H9 (cell line): ENCODE results near the gene OR6K3. TPM values are rescaled to one million over a fixed set of nuclear protein-coding genes. Genes with fewer than 3 reads are reported as not detected.
"Not testable (repeated sequence)": the region's sequence is repeated elsewhere in the genome, so short reads cannot be mapped to it uniquely, and the experiment has no call there.

ENCODE experiments used
- DNase-seq: peaks from one replicate; pipeline ENCODE4 v3.0.0-alpha.2; 2017
- H2AFZ ChIP-seq: one replicate; pipeline ENCODE4 v1.6.1; 2013; ENCODE audit warnings: mild to moderate bottlenecking, low read length, control low read depth, moderate library complexity
- H2AK5ac ChIP-seq: 2 replicates; pipeline ENCODE4 v1.6.1; 2013; ENCODE audit warnings: low read length, control low read depth, mixed read lengths; ENCODE audit not compliant: insufficient read length
- H2BK120ac ChIP-seq: one replicate; pipeline ENCODE4 v1.6.1; 2013; ENCODE audit warnings: low read depth, mild to moderate bottlenecking, low read length, control low read depth, inconsistent platforms; ENCODE audit not compliant: poor library complexity, severe bottlenecking
- H2BK12ac ChIP-seq: 2 replicates; pipeline ENCODE4 v1.6.1; 2013; ENCODE audit warnings: low read length, control low read depth, mixed read lengths, low read depth; ENCODE audit not compliant: insufficient read length
- H2BK15ac ChIP-seq: 2 replicates; pipeline ENCODE4 v1.6.1; 2013; ENCODE audit warnings: low read depth, low read length, control low read depth
- H2BK20ac ChIP-seq: one replicate; pipeline ENCODE4 v1.6.1; 2013; ENCODE audit warnings: low read depth, mild to moderate bottlenecking, low read length, control low read depth, inconsistent platforms; ENCODE audit not compliant: poor library complexity, severe bottlenecking
- H2BK5ac ChIP-seq: 2 replicates; pipeline ENCODE4 v1.6.1; 2013; ENCODE audit warnings: low read length, control low read depth, mixed read lengths; ENCODE audit not compliant: insufficient read length
- H3K14ac ChIP-seq: 2 replicates; pipeline ENCODE4 v1.6.1; 2013; ENCODE audit warnings: low read length, control low read depth; ENCODE audit not compliant: insufficient read depth
- H3K18ac ChIP-seq: 2 replicates; pipeline ENCODE4 v1.6.1; 2013; ENCODE audit warnings: low read depth, mild to moderate bottlenecking, mixed read lengths, low read length, control low read depth; ENCODE audit not compliant: insufficient read length
- H3K23ac ChIP-seq: 2 replicates; pipeline ENCODE4 v1.6.1; 2013; ENCODE audit warnings: low read length, control low read depth, mixed read lengths, low read depth; ENCODE audit not compliant: insufficient read length
- H3K23me2 ChIP-seq: 2 replicates; pipeline ENCODE4 v1.6.1; 2013; ENCODE audit warnings: low read depth, mild to moderate bottlenecking, mixed read lengths, low read length, control low read depth; ENCODE audit not compliant: insufficient read length, poor library complexity, severe bottlenecking
- H3K27ac ChIP-seq: 2 replicates; pipeline ENCODE4 v1.5.1; 2013; ENCODE audit warnings: low read length, control low read depth, mixed read lengths, low read depth; ENCODE audit not compliant: insufficient read length
- H3K27me3 ChIP-seq: 2 replicates; pipeline ENCODE4 v1.6.1; 2013; ENCODE audit warnings: low read length, control low read depth, inconsistent platforms; ENCODE audit not compliant: insufficient read depth
- H3K4ac ChIP-seq: 2 replicates; pipeline ENCODE4 v1.6.1; 2013; ENCODE audit warnings: low read depth, mild to moderate bottlenecking, control low read depth, inconsistent platforms, low read length, moderate library complexity
- H3K4me1 ChIP-seq: 2 replicates; pipeline ENCODE4 v1.6.1; 2013; ENCODE audit warnings: low read length, control low read depth, inconsistent platforms; ENCODE audit not compliant: insufficient read depth
- H3K4me2 ChIP-seq: 2 replicates; pipeline ENCODE4 v1.6.1; 2013; ENCODE audit warnings: low read length, control low read depth, mixed read lengths; ENCODE audit not compliant: insufficient read length, insufficient read depth
- H3K56ac ChIP-seq: 2 replicates; pipeline ENCODE4 v1.6.1; 2013; ENCODE audit warnings: low read depth, mild to moderate bottlenecking, mixed read lengths, low read length, control low read depth; ENCODE audit not compliant: insufficient read length
- H3K79me1 ChIP-seq: 2 replicates; pipeline ENCODE4 v1.6.1; 2013; ENCODE audit warnings: low read depth, mild to moderate bottlenecking, moderate library complexity, low read length, control low read depth, inconsistent platforms; ENCODE audit not compliant: insufficient read depth, poor library complexity, severe bottlenecking
- H3K79me2 ChIP-seq: 2 replicates; pipeline ENCODE4 v1.6.1; 2013; ENCODE audit warnings: low read length, control low read depth, inconsistent platforms; ENCODE audit not compliant: insufficient read depth
- H3K9ac ChIP-seq: 2 replicates; pipeline ENCODE4 v1.6.1; 2013; ENCODE audit warnings: low read length, control low read depth, mixed read lengths; ENCODE audit not compliant: insufficient read length; ENCODE audit errors: extremely low read depth
- H3K9me3 ChIP-seq: one replicate; pipeline ENCODE4 v1.6.1; 2013; ENCODE audit warnings: low read depth, low read length, inconsistent platforms; ENCODE audit not compliant: control insufficient read depth
- H3T11ph ChIP-seq: one replicate; pipeline ENCODE4 v1.6.1; 2013; ENCODE audit warnings: mild to moderate bottlenecking, low read length, control low read depth, inconsistent platforms
- H4K20me1 ChIP-seq: one replicate; pipeline ENCODE4 v1.6.1; 2013; ENCODE audit not compliant: control insufficient read depth, insufficient read length, insufficient read depth
- H4K5ac ChIP-seq: 2 replicates; pipeline ENCODE4 v1.6.1; 2013; ENCODE audit warnings: low read depth, mild to moderate bottlenecking, mixed read lengths, low read length, control low read depth; ENCODE audit not compliant: insufficient read length
- H4K8ac ChIP-seq: replicated peaks from 2 replicates; pipeline ENCODE4 v1.6.1; 2013; ENCODE audit warnings: low read length, control low read depth, mixed read lengths, low read depth; ENCODE audit not compliant: insufficient read length
- H4K91ac ChIP-seq: 2 replicates; pipeline ENCODE4 v1.6.1; 2013; ENCODE audit warnings: low read depth, mild to moderate bottlenecking, moderate library complexity, mixed read lengths, low read length, control low read depth; ENCODE audit not compliant: insufficient read length
- H3K27ac Mint-ChIP-seq, 3 experiments: 2 replicates in 2 of 3; 3 replicates in 1 of 3; pipeline ENCODE4 v1.8.0; 2020 to 2021; ENCODE audit warnings: mixed read lengths in 3 of 3, mild to moderate bottlenecking in 1 of 3, moderate library complexity in 1 of 3
- H3K27me3 Mint-ChIP-seq: 2 replicates; pipeline ENCODE4 v1.8.0; 2021; ENCODE audit warnings: low read depth, mild to moderate bottlenecking, moderate library complexity, mixed read lengths
- H3K36me3 Mint-ChIP-seq, 3 experiments: 2 replicates in 2 of 3; 3 replicates in 1 of 3; pipeline ENCODE4 v1.8.0; 2020 to 2021; ENCODE audit warnings: low read depth in 3 of 3, mixed read lengths in 3 of 3; ENCODE audit not compliant: insufficient read depth in 1 of 3
- H3K4me1 Mint-ChIP-seq, 2 experiments: 2 replicates each; pipeline ENCODE4 v1.8.0; 2020; ENCODE audit warnings: mixed read lengths in 2 of 2
- H3K4me3 Mint-ChIP-seq, 2 experiments: 2 replicates in 1 of 2; 3 replicates in 1 of 2; pipeline ENCODE4 v1.8.0; 2020 to 2021; ENCODE audit warnings: mild to moderate bottlenecking in 2 of 2, mixed read lengths in 2 of 2, moderate library complexity in 1 of 2
- H3K9me3 Mint-ChIP-seq, 2 experiments: 2 replicates in 1 of 2; 3 replicates in 1 of 2; pipeline ENCODE4 v1.8.0; 2020; ENCODE audit warnings: mild to moderate bottlenecking in 2 of 2, mixed read lengths in 2 of 2, moderate library complexity in 1 of 2
- CTCF ChIP-seq: fragments of 200-600 bp; sonication (generic); conservative IDR thresholded peaks from 3 replicates; pipeline ENCODE4 v1.8.0; 2021; ENCODE audit warnings: antibody characterized with exemption, mild to moderate bottlenecking
- WGBS: extraction: QIAGEN DNeasy Blood & Tissue Kit; methylation state at CpG from one replicate; pipeline ENCODE4 v1.1.7; 2013; ENCODE audit warnings: missing lambda C conversion rate, low lambda C conversion rate, mixed read lengths; ENCODE audit not compliant: insufficient read length; ENCODE audit errors: extremely low coverage; 5-methylcytosine and 5-hydroxymethylcytosine counted together
- total RNA-seq: library from RNA; stranded (reverse); gene quantifications from 2 replicates; pipeline ENCODE4 v1.2.1, GENCODE V29; 2021

The OR6K3 gene
- total RNA-seq, 1 experiment from 2014 or later: not detected

- no peak for TF ChIP-seq CTCF
- no peak for DNase-seq
- Histone ChIP-seq H3K56ac (no peak overlapping the region), H2AK5ac (no peak overlapping the region), H3K79me2 (no peaks in the 10 kb centered on the region), H2BK20ac (no peak overlapping the region), H4K8ac (no peak overlapping the region), H3K4me2 (no peak overlapping the region), H3K23ac (no peak overlapping the region), H2AFZ (no peak overlapping the region), H4K91ac (no peak overlapping the region), H2BK15ac (no peak overlapping the region), H4K5ac (no peak overlapping the region), H4K20me1 (no peaks in the 10 kb centered on the region), H3K9me3 (no peaks in the 10 kb centered on the region), H3K4me1 (no peaks in the 10 kb centered on the region), H3T11ph (no peak overlapping the region), H3K79me1 (no peaks in the 10 kb centered on the region), H2BK5ac (no peak overlapping the region), H3K9ac (no peak overlapping the region), H2BK120ac (no peak overlapping the region), H3K4ac (no peak overlapping the region), H3K14ac (no peak overlapping the region), H3K27me3 (no peaks in the 10 kb centered on the region), H2BK12ac (no peak overlapping the region), H3K18ac (no peak overlapping the region), H3K23me2 (no peaks in the 10 kb centered on the region), H3K27ac (no peak overlapping the region)
- H3K9me3 Mint-ChIP-seq: no peaks in the 10 kb centered on the region; a peak in 1 of 5 replicates
- no peaks in the 10 kb centered on the region for H3K36me3 Mint-ChIP-seq
- no peak overlapping the region for H3K4me3 Mint-ChIP-seq
- H3K27me3 Mint-ChIP-seq: peaks cover 1% of the 10 kb centered on the region
- no peak overlapping the region for H3K27ac Mint-ChIP-seq
- H3K4me1 Mint-ChIP-seq: no peaks in the 10 kb centered on the region
Observed at GRCh38 chr1:158691907-158692306, 28.6 kb downstream of the OR6K3 start.

- not testable (repeated sequence) for H2AFZ ChIP-seq, H3K9me3 ChIP-seq, H4K91ac ChIP-seq, H3K79me1 ChIP-seq, H4K20me1 ChIP-seq, H3K23me2 ChIP-seq, H3K79me2 ChIP-seq, H3K4me3 Mint-ChIP-seq, H2BK120ac ChIP-seq, H3K9ac ChIP-seq, H3K27me3 Mint-ChIP-seq, H3K9me3 Mint-ChIP-seq, H3K4ac ChIP-seq, H3K36me3 Mint-ChIP-seq, H2AK5ac ChIP-seq, H2BK20ac ChIP-seq, H4K5ac ChIP-seq, H2BK5ac ChIP-seq, H2BK12ac ChIP-seq, H3K27ac Mint-ChIP-seq, H3K14ac ChIP-seq, H3K4me1 Mint-ChIP-seq, H3K27me3 ChIP-seq, H3K4me2 ChIP-seq, H4K8ac ChIP-seq, H3K4me1 ChIP-seq, H3K56ac ChIP-seq, H3K23ac ChIP-seq, H3K18ac ChIP-seq, H3K27ac ChIP-seq, DNase-seq, H2BK15ac ChIP-seq, H3T11ph ChIP-seq
- WGBS: no CpG with 5 or more reads among the region's 1 CpG
Observed at GRCh38 chr1:158691149-158691548, 29.4 kb downstream of the OR6K3 start.
